ENCODE measurements around the gene CMIP.

Gene CMIP

GRCh38 chr16:81695321-81696165, 250.9 kb downstream of the CMIP start:
- DNase-seq (ENCODE audit: low read depth in 1 of 2, low spot score in 1 of 2) = no peak

DNA sequence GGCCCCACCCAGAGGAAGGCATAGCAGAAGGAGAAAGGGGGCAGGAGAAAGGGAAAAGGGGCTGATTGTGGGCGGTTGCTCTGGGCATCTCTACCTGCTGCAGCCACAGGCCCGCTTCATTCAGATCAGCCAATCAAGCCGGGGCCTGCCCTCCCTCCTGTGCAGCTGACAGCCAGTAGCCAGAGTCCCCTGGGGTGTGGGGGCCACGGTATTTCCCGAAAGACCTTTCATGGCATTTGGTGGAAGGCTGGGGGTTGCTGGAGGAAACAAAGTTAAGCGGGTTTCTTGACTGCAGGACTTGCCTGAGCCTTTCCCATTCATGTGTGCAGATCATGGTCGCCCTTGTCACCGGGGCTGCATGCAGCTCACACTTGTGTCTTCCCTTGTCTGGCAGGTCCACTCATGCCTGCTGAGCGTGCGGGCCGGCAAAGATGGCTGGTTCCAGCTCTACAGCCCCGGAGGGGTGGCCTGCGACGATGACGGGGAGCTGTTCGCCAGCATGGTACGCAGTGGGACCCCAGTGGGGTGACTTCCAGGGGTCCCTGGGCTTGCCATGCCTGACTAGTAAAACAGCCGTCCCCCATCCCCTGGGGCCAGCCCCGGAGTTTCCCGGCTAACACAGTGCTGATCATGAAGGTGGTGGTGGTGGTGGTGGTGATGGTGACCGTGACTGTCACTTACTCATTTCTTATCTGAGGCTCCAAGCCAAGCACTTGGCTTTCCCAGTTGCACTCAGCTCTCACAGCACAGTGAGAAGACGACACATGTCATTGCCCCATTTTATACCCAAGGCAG, 251.8 kb downstream of the CMIP start:
- no peak for DNase-seq (ENCODE audit: low read depth in 1 of 2, low spot score in 1 of 2)

DNA sequence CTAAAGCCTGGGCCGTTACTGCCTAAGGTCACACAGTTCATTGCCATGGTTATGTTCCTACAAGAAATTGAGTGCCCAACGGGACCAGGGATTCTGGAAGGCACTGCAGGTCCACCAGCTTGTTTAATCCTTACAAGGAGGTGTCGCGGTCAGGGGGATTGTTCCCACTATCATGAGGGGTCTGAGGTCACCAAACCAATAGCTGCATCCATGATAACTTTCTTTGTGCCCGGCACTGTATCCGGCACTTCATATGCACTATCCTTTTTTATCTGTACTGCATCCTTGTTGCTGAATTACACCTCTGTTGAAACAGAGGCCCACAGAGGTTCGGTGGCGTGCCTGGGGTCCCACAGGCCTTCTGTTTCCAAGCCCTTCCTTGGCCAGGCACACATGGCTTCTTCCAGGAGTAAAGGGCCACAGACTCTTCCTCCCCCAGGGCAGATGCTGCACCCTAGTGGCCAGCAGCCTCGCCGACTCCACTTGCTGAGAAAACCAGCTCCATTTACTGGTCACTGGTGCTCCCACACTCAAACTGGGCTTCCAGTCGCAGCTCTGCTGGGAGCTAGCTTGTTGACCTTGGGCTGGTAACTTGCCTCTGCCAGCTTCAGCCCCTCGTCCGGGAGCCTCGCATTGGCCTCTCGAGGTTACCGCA, 252.5 kb downstream of the CMIP start:
- peak in 1 of 2 donors; percentile 20 for DNase-seq (ENCODE audit: low read depth in 1 of 2, low spot score in 1 of 2)

GRCh38 chr16:81697616-81698309, 253.2 kb downstream of the CMIP start:
- DNase-seq (ENCODE audit: low read depth in 1 of 2, low spot score in 1 of 2) = no peak

GRCh38 chr16:81698310-81698641, 253.7 kb downstream of the CMIP start:
- DNase-seq (ENCODE audit: low read depth in 1 of 2, low spot score in 1 of 2) = no peak

DNA sequence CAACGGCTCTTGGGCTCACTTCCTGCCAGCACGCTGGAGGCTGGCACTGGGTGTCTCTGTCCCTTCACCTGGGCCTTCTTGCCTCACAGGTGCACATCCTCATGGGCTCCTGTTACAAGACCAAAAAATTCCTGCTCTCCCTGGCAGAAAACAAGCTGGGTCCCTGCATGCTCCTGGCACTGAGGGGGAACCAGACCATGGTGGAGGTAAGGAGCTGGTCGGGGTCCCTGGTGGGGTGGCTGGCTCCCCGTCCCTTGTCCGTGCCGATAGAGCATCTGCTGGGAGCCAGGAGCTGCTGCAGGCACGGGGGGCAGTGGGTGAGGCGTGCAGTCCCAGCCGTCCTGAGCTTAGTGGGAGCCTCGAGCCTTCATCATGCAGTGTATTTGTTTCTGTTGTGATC, 255.0 kb downstream of the CMIP start:
- DNase-seq (ENCODE audit: low read depth in 1 of 2, low spot score in 1 of 2) = no peak

DNA sequence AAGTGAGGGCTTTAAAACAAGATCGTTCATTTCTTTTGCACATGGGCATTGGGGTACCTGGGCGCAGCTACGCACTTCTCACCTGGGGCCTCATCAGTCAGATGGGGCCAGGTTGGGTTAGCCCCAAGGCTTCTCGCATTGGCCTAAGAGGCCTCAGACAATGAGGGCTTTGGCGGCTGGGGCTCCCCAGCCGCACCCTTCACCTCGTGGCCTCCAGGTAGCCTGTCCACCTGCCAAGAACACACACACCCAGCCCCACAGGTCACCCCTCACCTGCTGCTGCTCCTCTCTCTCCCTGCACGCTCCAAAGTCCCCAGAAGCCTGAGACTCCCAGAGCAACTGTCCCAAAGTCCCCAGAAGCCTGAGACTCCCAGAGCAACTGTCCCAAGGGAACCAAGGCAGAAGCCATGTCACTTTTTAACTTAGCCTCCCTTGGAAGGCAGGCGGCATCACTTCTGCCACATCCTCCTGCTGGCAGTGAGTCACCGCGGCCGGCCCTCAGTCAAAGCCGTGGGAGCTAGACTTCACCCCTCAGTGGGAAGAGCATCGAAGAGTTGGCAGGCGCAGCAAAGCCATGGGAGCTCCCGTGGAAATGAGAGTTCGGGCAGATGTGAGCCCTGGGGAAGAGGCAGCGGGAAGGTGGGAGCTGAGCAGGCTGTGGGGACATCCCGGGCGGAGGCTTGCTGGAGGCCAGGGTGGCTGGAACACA, 255.6 kb downstream of the CMIP start:
- DNase-seq (ENCODE audit: low read depth in 1 of 2, low spot score in 1 of 2) = no peak

- no peak for DNase-seq (ENCODE audit: low read depth in 1 of 2, low spot score in 1 of 2)
Observed at GRCh38 chr16:81700780-81701165, 256.2 kb downstream of the CMIP start.

- no peak for DNase-seq (ENCODE audit: low read depth in 1 of 2, low spot score in 1 of 2)
Observed at GRCh38 chr16:81701296-81701970, 256.8 kb downstream of the CMIP start.

GRCh38 chr16:81702506-81702905, 257.9 kb downstream of the CMIP start:
- DNase-seq (ENCODE audit: low read depth in 1 of 2, low spot score in 1 of 2) = no peak

DNA sequence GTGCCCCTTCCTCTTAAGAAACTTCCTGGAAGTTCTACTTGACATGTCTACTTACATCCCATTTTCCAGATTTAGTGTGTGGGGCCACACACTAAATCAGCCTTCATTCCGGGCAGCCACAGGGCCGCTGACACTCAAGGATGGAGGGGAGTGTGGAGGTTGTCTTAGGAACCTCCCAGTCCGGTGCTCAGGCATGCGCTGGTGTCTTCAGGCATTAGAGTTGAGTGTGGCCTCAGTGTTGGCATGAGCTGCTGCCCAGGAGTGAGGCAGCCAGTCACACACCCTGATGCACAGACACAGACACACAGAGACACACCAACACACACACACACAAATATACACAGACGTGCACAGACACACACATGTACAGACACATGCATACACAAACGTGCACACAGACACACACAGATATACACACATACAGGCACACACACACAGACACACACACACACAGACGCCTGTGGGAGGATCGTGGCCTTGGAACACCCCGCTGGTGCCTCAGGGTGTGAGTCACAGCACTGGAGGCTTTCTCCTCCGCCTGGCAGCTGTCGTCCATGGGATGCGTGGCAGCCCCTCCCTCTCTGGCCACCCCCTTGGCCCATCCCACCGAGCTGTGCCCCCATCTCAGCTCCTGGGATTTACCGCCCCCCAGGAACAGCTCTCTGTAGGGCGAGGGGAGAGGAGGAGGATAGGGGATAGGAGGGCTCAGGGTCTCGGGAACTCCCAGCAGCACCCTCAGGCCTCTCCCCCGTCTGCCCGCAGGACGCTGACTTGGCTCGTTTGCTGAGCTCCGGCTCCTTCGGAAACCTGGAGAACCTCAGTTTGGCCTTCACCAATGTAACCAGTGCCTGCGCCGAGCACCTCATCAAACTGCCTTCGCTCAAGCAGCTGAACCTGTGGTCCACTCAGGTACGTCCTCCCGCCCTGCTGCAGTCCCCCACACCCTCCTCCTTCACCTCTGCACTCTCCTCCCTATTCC, 258.9 kb downstream of the CMIP start:
- DNase-seq (ENCODE audit: low read depth in 1 of 2, low spot score in 1 of 2) = no peak

GRCh38 chr16:81705261-81705660, 260.7 kb downstream of the CMIP start:
- DNase-seq (ENCODE audit: low read depth in 1 of 2, low spot score in 1 of 2) = no peak

DNA sequence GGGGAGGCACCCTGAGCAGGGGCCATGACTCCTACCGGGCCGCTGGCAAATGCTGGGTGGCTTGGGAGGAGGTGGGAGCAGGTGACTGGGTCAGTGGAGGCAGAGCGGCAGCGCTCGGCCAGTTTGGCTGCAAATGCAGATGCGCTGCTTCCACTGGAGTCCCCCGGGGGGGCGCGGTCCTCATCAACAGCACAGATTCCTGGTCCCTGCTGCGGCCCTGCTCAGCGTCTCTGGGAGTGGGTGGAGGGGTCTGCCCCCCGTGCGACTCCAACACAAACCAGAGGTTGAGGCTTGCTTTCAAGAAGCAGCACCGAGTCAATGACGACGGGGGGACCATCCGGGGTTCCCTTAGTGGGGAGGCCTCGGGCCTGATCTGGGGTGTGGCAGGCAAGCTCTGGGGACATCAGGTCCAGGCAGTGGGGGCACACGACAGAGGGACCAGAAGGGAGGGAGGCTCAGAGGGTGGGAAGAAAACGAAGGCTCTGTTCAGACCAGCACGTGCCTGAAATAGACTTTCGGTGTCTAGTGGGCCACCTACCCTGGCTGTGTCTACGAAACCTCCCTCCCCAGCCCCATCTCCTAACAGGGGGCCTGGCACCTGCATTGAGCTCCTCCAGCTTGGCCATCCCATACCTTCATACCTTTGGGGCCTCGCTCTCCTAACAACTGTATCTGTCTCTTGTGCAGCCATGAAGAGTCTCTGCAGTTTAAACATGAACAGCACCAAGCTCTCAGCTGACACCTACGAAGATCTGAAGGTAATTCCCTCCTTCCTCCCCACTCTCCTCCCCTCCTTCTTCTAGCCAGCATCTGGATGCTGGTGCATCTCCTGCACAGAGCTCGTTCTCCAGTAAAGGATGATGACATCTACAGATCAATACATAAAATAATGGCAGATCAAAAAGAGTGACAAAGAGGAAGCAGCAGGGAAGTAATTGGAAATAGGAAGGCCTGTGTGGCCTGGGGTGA, 262.0 kb downstream of the CMIP start:
- DNase-seq (ENCODE audit: low read depth in 1 of 2, low spot score in 1 of 2) = no peak

DNA sequence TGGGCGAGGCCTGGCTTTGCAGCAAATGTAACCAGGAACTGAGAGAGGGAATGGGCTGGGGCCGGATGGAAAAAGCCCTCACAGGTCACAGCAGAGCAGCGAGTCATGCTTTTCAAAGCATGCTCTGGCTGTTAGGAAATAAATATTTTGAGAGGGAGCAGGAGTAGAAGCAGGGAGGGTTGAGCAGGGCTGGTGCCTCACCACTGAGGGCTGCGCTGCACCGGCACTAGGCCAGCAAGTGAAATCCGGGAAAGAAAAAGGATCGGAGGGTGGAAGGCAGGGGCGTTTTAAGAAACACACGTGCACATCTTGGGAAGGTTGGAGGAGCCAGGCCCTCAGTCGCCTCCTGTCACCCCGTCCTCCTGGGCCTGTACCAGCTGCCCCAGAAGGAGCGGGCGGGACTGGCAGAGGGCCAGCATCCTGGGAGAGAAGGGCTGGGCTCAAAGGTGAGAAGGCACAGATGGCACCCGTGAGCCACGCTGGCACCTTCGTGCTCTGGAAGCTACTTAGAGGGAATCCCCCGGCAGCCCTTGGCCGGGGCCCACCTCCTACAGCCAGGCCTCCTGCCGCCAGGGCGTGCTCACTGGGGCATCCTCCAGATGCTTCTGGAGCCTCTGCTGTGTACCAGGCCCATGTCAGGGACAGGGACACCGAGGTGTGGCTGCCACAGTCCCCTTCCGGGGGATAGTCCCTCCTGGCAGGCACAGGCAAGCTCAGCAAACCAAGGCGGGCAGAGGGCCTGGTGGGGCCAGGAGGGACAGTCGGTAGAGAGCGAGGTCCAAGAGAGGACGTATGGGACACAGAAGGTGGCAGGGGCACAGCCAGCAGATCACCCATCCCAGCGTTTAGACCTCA, 263.0 kb downstream of the CMIP start:
- DNase-seq (ENCODE audit: low read depth in 1 of 2, low spot score in 1 of 2) = no peak

- DNase-seq (ENCODE audit: low read depth in 1 of 2, low spot score in 1 of 2) = no peak
Observed at GRCh38 chr16:81708266-81709015, 263.8 kb downstream of the CMIP start.

Measured in activated T-helper 1 cell treated with anti-CD3 and anti-CD28 coated beads, Interleukin-2, amount 50 U/mL, for 16 hours (primary cell).